Osteocyte (in vitro differentiated cells): ENCODE data around the gene FLII. TPM values are rescaled to one million over a fixed set of nuclear protein-coding genes. Genes with fewer than 3 reads are reported as not detected.
A peak's percentile ranks its signal among the peaks of the same experiment; 100 is the strongest.

ENCODE experiments used
- DNase-seq: peaks from one replicate; pipeline ENCODE4 v3.0.0; 2021; ENCODE audit warnings: mixed read lengths; ENCODE audit not compliant: unreplicated experiment; ENCODE audit errors: extremely low spot score
- H3K27ac Mint-ChIP-seq: one replicate; pipeline ENCODE4 v1.8.0; 2021; ENCODE audit warnings: mild to moderate bottlenecking, mixed read lengths; ENCODE audit not compliant: unreplicated experiment
- H3K27me3 Mint-ChIP-seq: one replicate; pipeline ENCODE4 v1.8.0; 2021; ENCODE audit warnings: mixed read lengths; ENCODE audit not compliant: unreplicated experiment
- H3K36me3 Mint-ChIP-seq: one replicate; pipeline ENCODE4 v1.8.0; 2021; ENCODE audit warnings: mixed read lengths; ENCODE audit not compliant: unreplicated experiment
- H3K4me1 Mint-ChIP-seq: one replicate; pipeline ENCODE4 v1.8.0; 2021; ENCODE audit warnings: mixed read lengths; ENCODE audit not compliant: unreplicated experiment
- H3K4me3 Mint-ChIP-seq: one replicate; pipeline ENCODE4 v1.8.0; 2021; ENCODE audit warnings: mild to moderate bottlenecking, moderate library complexity, mixed read lengths; ENCODE audit not compliant: unreplicated experiment
- H3K9me3 Mint-ChIP-seq: one replicate; pipeline ENCODE4 v1.8.0; 2021; ENCODE audit warnings: mixed read lengths; ENCODE audit not compliant: unreplicated experiment
- CTCF ChIP-seq: fragments of 200-600 bp; sonication (generic); IDR thresholded peaks from 2 replicates; pipeline ENCODE4 v1.5.0; 2021; ENCODE audit warnings: antibody characterized with exemption, mild to moderate bottlenecking, moderate library complexity
- total RNA-seq: library from RNA; stranded (reverse); gene quantifications from 2 replicates; pipeline ENCODE4 v1.2.1, GENCODE V29; 2021

The FLII gene
- total RNA-seq, 1 donor from 2014 or later = 214 TPM

GRCh38 chr17:18246109-18246725 is 12.3 kb downstream of the FLII start:
- Mint-ChIP-seq H3K27me3 (no peaks in the 10 kb centered on the region), H3K36me3 (peaks cover 27% of the 10 kb centered on the region), H3K4me1 (peaks cover 2% of the 10 kb centered on the region), H3K4me3 (no peak overlapping the region), H3K9me3 (no peaks in the 10 kb centered on the region), H3K27ac (no peak overlapping the region)
- no peak for DNase-seq
- no peak for TF ChIP-seq CTCF

- DNase-seq = no peak
- H3K27ac Mint-ChIP-seq = peak overlapping the region; percentile 23
- no peaks in the 10 kb centered on the region for H3K9me3 Mint-ChIP-seq
- H3K27me3 Mint-ChIP-seq = no peaks in the 10 kb centered on the region
- no peak for TF ChIP-seq CTCF
- peaks cover 21% of the 10 kb centered on the region for H3K36me3 Mint-ChIP-seq
- H3K4me3 Mint-ChIP-seq = no peak overlapping the region
- peaks cover 2% of the 10 kb centered on the region for H3K4me1 Mint-ChIP-seq
Observed at GRCh38 chr17:18245038-18245776, 13.3 kb downstream of the FLII start.

GRCh38 chr17:18241229-18241871 is 17.2 kb downstream of the FLII start:
- H3K9me3 Mint-ChIP-seq = no peaks in the 10 kb centered on the region
- no peak overlapping the region for H3K27ac Mint-ChIP-seq
- peaks cover 21% of the 10 kb centered on the region for H3K36me3 Mint-ChIP-seq
- TF ChIP-seq CTCF = no peak
- peaks cover 3% of the 10 kb centered on the region for H3K4me1 Mint-ChIP-seq
- DNase-seq = no peak
- no peaks in the 10 kb centered on the region for H3K27me3 Mint-ChIP-seq
- H3K4me3 Mint-ChIP-seq = no peak overlapping the region

GRCh38 chr17:18240449-18240848 is 18.1 kb downstream of the FLII start:
- no peak for DNase-seq

More at GRCh38 chr17:18240449-18240848, 18.1 kb downstream of the FLII start:
- Mint-ChIP-seq H3K36me3 (peaks cover 16% of the 10 kb centered on the region), H3K4me3 (no peak overlapping the region), H3K27me3 (no peaks in the 10 kb centered on the region), H3K27ac (no peak overlapping the region), H3K4me1 (peaks cover 12% of the 10 kb centered on the region), H3K9me3 (no peaks in the 10 kb centered on the region)
- no peak for TF ChIP-seq CTCF
